ENCODE measurements around the gene LHFPL6.

- peak; percentile 52 for TF ChIP-seq GATA2 (IDR thresholded peaks at IDR 0.05; ENCODE audit: low read depth, low read length)
- peak; percentile 45; the same call in 1 of the 2 replicates for TF ChIP-seq GATA3 (IDR thresholded peaks at IDR 0.05; ENCODE audit: low read depth, low read length)
Measured at GRCh38 chr13:39381456-39381855, 221.5 kb downstream of the LHFPL6 start.
